ENCODE results near the gene RBBP8NL. TPM values are rescaled to one million over a fixed set of nuclear protein-coding genes. Genes with fewer than 3 reads are reported as not detected.

The RBBP8NL gene
- total and polyA plus RNA-seq, 11 donors, result not detected

DNA sequence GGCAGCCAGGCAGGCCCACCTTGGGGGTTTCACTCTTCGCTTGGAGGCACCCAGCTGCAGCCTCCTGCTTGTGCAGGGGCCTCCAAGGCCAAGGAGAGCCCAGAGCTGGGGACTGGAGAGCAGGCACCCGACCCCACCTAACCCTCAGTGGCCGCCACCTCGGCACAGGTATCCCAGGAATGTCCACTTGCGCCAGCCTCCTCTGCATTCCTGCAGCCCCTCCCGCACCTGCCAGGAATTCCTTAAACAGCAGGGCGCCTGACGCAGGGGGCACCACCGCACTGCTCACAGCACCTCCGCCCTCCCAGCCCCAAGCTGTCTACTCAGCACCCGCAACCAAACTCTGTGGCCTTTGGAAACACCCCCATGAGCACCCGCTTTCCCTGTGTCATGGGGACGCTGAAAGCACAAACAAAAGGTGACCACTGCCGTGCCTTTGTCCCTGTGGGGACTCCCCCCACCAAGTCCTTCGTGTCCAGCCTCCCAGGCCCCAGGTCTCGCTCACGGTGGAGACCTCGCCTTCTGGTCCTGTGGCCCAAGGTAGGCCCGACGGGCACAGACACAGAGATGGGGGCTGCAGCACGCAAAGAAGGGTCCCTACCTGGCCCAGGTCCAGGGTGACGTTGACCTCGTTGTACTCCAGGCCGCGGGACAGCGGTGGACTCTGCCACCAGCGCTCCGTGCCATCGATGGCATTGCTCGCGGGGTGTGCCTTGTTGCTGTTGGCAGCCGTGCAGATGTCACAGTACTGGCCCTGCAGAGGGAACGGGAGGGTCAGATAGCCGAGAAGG lies 65.3 kb downstream of the RBBP8NL start:
- ATAC-seq, result no peak
- peaks cover 33 to 96% (median 85%) of the 10 kb centered on the region in 12 donors for H3K4me1 ChIP-seq

GRCh38 chr20:62360854-62361798 lies 66.2 kb downstream of the RBBP8NL start:
- no peak overlapping the region for H3K4me3 ChIP-seq
- peak overlapping the region; percentile 37 to 97 (median 81) for H3K27ac ChIP-seq
- no peak for TF ChIP-seq POLR2A (IDR thresholded peaks at IDR 0.05)
- TF ChIP-seq, protein P1, sequence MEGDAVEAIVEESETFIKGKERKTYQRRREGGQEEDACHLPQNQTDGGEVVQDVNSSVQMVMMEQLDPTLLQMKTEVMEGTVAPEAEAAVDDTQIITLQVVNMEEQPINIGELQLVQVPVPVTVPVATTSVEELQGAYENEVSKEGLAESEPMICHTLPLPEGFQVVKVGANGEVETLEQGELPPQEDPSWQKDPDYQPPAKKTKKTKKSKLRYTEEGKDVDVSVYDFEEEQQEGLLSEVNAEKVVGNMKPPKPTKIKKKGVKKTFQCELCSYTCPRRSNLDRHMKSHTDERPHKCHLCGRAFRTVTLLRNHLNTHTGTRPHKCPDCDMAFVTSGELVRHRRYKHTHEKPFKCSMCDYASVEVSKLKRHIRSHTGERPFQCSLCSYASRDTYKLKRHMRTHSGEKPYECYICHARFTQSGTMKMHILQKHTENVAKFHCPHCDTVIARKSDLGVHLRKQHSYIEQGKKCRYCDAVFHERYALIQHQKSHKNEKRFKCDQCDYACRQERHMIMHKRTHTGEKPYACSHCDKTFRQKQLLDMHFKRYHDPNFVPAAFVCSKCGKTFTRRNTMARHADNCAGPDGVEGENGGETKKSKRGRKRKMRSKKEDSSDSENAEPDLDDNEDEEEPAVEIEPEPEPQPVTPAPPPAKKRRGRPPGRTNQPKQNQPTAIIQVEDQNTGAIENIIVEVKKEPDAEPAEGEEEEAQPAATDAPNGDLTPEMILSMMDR (IDR thresholded peaks at IDR 0.05), result no peak
- H3K36me3 ChIP-seq, result peaks cover 0 to 15% (median 0%) of the 10 kb centered on the region in 9 donors
- no peak for ATAC-seq
- H3K4me1 ChIP-seq, result peaks cover 33 to 96% (median 90%) of the 10 kb centered on the region in 12 donors
- H3K27me3 ChIP-seq, result peaks cover 0 to 8% (median 0%) of the 10 kb centered on the region in 9 donors
- H3K9me3 ChIP-seq, result no peaks in the 10 kb centered on the region
- DNase-seq, result peak; percentile 25 to 66 (median 33)
- 46 to 65% (median 57%) methylated on average over 14 to 25 of the region's 25 CpGs for WGBS, 4 donors
- intact Hi-C loops (cut with DNase I), result no loop called here

More for the DNA sequence above, 65.3 kb downstream of the RBBP8NL start:
- H3K27me3 ChIP-seq, result peaks cover 0 to 16% (median 0%) of the 10 kb centered on the region in 9 donors
- peaks cover 0 to 15% (median 0%) of the 10 kb centered on the region in 9 donors for H3K36me3 ChIP-seq
- peak overlapping the region; percentile 37 to 97 (median 90) for H3K27ac ChIP-seq
- DNase-seq, result peak; percentile 16 to 67 (median 59)
- TF ChIP-seq, protein P1 (IDR thresholded peaks at IDR 0.05), result no peak
- TF ChIP-seq POLR2A (IDR thresholded peaks at IDR 0.05), result no peak
- 68 to 76% (median 70%) methylated on average over 23 to 34 of the region's 34 CpGs for WGBS, 4 donors
- H3K4me3 ChIP-seq, result no peak overlapping the region
- intact Hi-C loops (cut with DNase I), result no loop called here
- no peaks in the 10 kb centered on the region for H3K9me3 ChIP-seq

Other genes starting within 250 kb of the RBBP8NL start
- gene MTG2, start 244.5 kb downstream of the RBBP8NL start, total RNA-seq, result 10 to 100 TPM; 20.7 to 36.8 (median 26.5) TPM
- 10 to 100 TPM; 28.9 to 40.7 TPM for gene MTG2, start 244.5 kb downstream of the RBBP8NL start, polyA plus RNA-seq
- gene HRH3, start 207.3 kb downstream of the RBBP8NL start, total RNA-seq, result not detected
- gene HRH3, start 207.3 kb downstream of the RBBP8NL start, polyA plus RNA-seq, result not detected
- gene OSBPL2, start 189.0 kb downstream of the RBBP8NL start, total RNA-seq, result 10 to 100 TPM; 20.7 to 57.9 (median 40.3) TPM
- gene OSBPL2, start 189.0 kb downstream of the RBBP8NL start, polyA plus RNA-seq, result 10 to 100 TPM; 20.0 to 21.7 TPM
- 100 to 1,000 TPM in 3 of 9 donors, 10 to 100 TPM in 6; 66.8 to 218 (median 79.8) TPM for gene ADRM1, start 124.5 kb downstream of the RBBP8NL start, total RNA-seq
- 100 to 1,000 TPM in 1 of 2 donors, 10 to 100 TPM in 1; 87.2 to 187 TPM for gene ADRM1, start 124.5 kb downstream of the RBBP8NL start, polyA plus RNA-seq
- 100 to 1,000 TPM in 1 of 9 donors, 10 to 100 TPM in 8; 57.4 to 107 (median 73.6) TPM for gene LAMA5, start 60.2 kb downstream of the RBBP8NL start, total RNA-seq
- gene LAMA5, start 60.2 kb downstream of the RBBP8NL start, polyA plus RNA-seq, result 100 to 1,000 TPM in 1 of 2 donors, 10 to 100 TPM in 1; 72.0 to 128 TPM
- gene RPS21, start 40.4 kb downstream of the RBBP8NL start, total RNA-seq, result 100 to 1,000 TPM; 434 to 831 (median 670) TPM
- gene RPS21, start 40.4 kb downstream of the RBBP8NL start, polyA plus RNA-seq, result 1,000 to 10,000 TPM; 1,943 to 3,051 TPM
- 10 to 100 TPM in 2 of 9 donors, 1 to 10 TPM in 7; 6.1 to 12.0 (median 8.8) TPM for gene CABLES2, start 20.3 kb downstream of the RBBP8NL start, total RNA-seq
- gene CABLES2, start 20.3 kb downstream of the RBBP8NL start, polyA plus RNA-seq, result 10 to 100 TPM in 1 of 2 donors, 1 to 10 TPM in 1; 2.9 to 10.7 TPM
- gene GATA5, start 48.5 kb upstream of the RBBP8NL start, total RNA-seq, result 1 to 10 TPM in 4 of 9 donors, under 1 TPM in 5; 0.21 to 7.4 (median 0.83) TPM
- gene GATA5, start 48.5 kb upstream of the RBBP8NL start, polyA plus RNA-seq, result 1 to 10 TPM in 1 of 2 donors, under 1 TPM in 1; 0.98 to 1.6 TPM
- 10 to 100 TPM in 5 of 9 donors, 1 to 10 TPM in 3, under 1 TPM in 1; 1.00 to 54.0 (median 10.4) TPM for gene SLCO4A1, start 215.0 kb upstream of the RBBP8NL start, total RNA-seq
- 10 to 100 TPM; 14.5 to 24.4 TPM for gene SLCO4A1, start 215.0 kb upstream of the RBBP8NL start, polyA plus RNA-seq